K562 (cell line): ENCODE results near the gene AAMP. TPM values are rescaled to one million over a fixed set of nuclear protein-coding genes. Genes with fewer than 3 reads are reported as not detected.

ENCODE experiments used
- CBX1 ChIP-seq: sonication (generic); IDR thresholded peaks from 2 replicates; pipeline ENCODE4 v1.6.1; 2016; ENCODE audit warnings: antibody characterized with exemption, low read depth, mild to moderate bottlenecking
- CBX2 ChIP-seq: fragments of 200-600 bp; sonication (generic); IDR thresholded peaks from one replicate; pipeline ENCODE4 v1.6.1; 2012; ENCODE audit warnings: mild to moderate bottlenecking, low read length, inconsistent platforms; ENCODE audit not compliant: insufficient read depth, poor library complexity, severe bottlenecking
- ETV6 ChIP-seq, 3 experiments: fragments of 150-350 bp in 1 of 3; sonication (generic) in 1 of 3; formaldehyde crosslinking in 1 of 3; IDR thresholded peaks; 2 replicates each; pipeline versions ENCODE4 v1.6.1 to v1.8.0; 2014 to 2022; ENCODE audit warnings: borderline replicate concordance in 2 of 3, low read depth in 2 of 3, antibody characterized with exemption in 1 of 3, low read length in 1 of 3, mild to moderate bottlenecking in 1 of 3, missing genetic modification reagents in 1 of 3
- LCOR ChIP-seq: sonication (generic); formaldehyde crosslinking; IDR thresholded peaks from 2 replicates; pipeline ENCODE4 v1.8.0; 2022; ENCODE audit warnings: mild to moderate bottlenecking, missing genetic modification reagents
- MCM2 ChIP-seq: fragments of 450-650 bp; IDR thresholded peaks from 2 replicates; pipeline ENCODE4 v1.6.1; 2017; ENCODE audit warnings: low read depth, mild to moderate bottlenecking
- MTA2 ChIP-seq: fragments of 450-650 bp; IDR thresholded peaks from 2 replicates; pipeline ENCODE4 v1.6.1; 2016; ENCODE audit warnings: low read depth
- PHB ChIP-seq: fragments of 250-450 bp; sonication (Bioruptor Pico); IDR thresholded peaks from 2 replicates; pipeline ENCODE4 v1.5.0; 2021
- POLR3G ChIP-seq: IDR thresholded peaks from 2 replicates; pipeline ENCODE4 v1.6.1; 2011; ENCODE audit not compliant: insufficient read length, insufficient replicate concordance; ENCODE audit errors: extremely low read depth
- SUPT5H ChIP-seq: fragments of 450-650 bp; IDR thresholded peaks from 2 replicates; pipeline ENCODE4 v1.6.1; 2016
- TEAD1 ChIP-seq, 2 experiments: fragments of 450-650 bp in 1 of 2; sonication (generic) in 1 of 2; formaldehyde crosslinking; IDR thresholded peaks; 2 replicates each; pipeline versions ENCODE4 v1.4.0 to v1.8.0; 2020 to 2022; ENCODE audit warnings: mild to moderate bottlenecking in 2 of 2, missing genetic modification reagents in 1 of 2
- YY1 ChIP-seq, 3 experiments: IDR thresholded peaks; 2 replicates each; pipeline ENCODE4 v1.6.1; 2011; ENCODE audit warnings: low read length in 2 of 3, mild to moderate bottlenecking in 2 of 3, moderate library complexity in 2 of 3, borderline replicate concordance in 1 of 3, control low read depth in 1 of 3, low read depth in 1 of 3; ENCODE audit not compliant: insufficient read depth in 3 of 3, insufficient replicate concordance in 2 of 3, control insufficient read depth in 1 of 3, insufficient read length in 1 of 3; ENCODE audit errors: extremely low read depth in 1 of 3
- ZFP36 ChIP-seq: fragments of 150-350 bp; IDR thresholded peaks from 2 replicates; pipeline ENCODE4 v1.6.1; 2018; ENCODE audit warnings: low read length, low read depth; ENCODE audit not compliant: partially characterized antibody
- ZNF197 ChIP-seq: fragments of 200-800 bp; sonication (Bioruptor generic); IDR thresholded peaks from 2 replicates; pipeline ENCODE4 v1.6.1; 2016; ENCODE audit warnings: low read depth, missing genetic modification characterization, missing compliant biosample characterization
- ZNF696 ChIP-seq: fragments of 250-450 bp; sonication (Bioruptor Pico); conservative IDR thresholded peaks from 2 replicates; pipeline ENCODE4 v1.4.0; 2020; ENCODE audit warnings: mild to moderate bottlenecking, moderate library complexity
- polyA plus RNA-seq, 8 experiments: library from polyadenylated mRNA; depleted of rRNA in 4 of 8; stranded (reverse) in 5 of 8; unstranded in 3 of 8; fragments of >200 nt; fragmentation: Nextera tagmentation in 2 of 8; fragmentation: Illumina TruSeq in 1 of 8; extraction: Ambion mirVana in 2 of 8; extraction: Trizol in 1 of 8; gene quantifications; 2 replicates each; pipeline versions ENCODE4 v1.2.1 to v1.2.3, GENCODE V29; 2011 to 2014; ENCODE audit warnings: inconsistent platforms in 1 of 8, missing spikeins in 1 of 8
- total RNA-seq, 7 experiments: library from RNA; depleted of rRNA in 6 of 7; stranded (reverse); fragments of >200 nt in 6 of 7; fragmentation: Illumina TruSeq in 2 of 7; extraction: Trizol in 2 of 7; gene quantifications; 2 replicates each; pipeline versions ENCODE4 v1.2.1 to v1.2.3, GENCODE V29; 2011 to 2021; ENCODE audit warnings: low replicate concordance in 1 of 7
- TF ChIP-seq, protein P1 (sequence below): fragments of 200-800 bp; sonication (Bioruptor generic); IDR thresholded peaks from 2 replicates; pipeline ENCODE4 v1.6.1; 2017; ENCODE audit warnings: missing genetic modification characterization, missing compliant biosample characterization
- TF ChIP-seq, protein P2 (sequence below): fragments of 200-800 bp; sonication (Bioruptor generic); IDR thresholded peaks from 2 replicates; pipeline ENCODE4 v1.6.1; 2017; ENCODE audit warnings: missing genetic modification characterization, missing compliant biosample characterization
- TF ChIP-seq, protein P3 (sequence below): sonication (generic); formaldehyde crosslinking; IDR thresholded peaks from 2 replicates; pipeline ENCODE4 v1.8.0; 2023; ENCODE audit warnings: mild to moderate bottlenecking, missing genetic modification reagents
- TF ChIP-seq, protein P4 (sequence below): fragments of 450-650 bp; formaldehyde crosslinking; conservative IDR thresholded peaks from 2 replicates; pipeline ENCODE4 v1.4.0; 2022; ENCODE audit warnings: mild to moderate bottlenecking, missing genetic modification characterization

AAMP gene
- total and polyA plus RNA-seq, 9 of the 15 experiments (the other 6 are each of a cell fraction or from before 2014, with no cell fraction given), result 5.7 to 197 (median 94.1) TPM

DNA sequence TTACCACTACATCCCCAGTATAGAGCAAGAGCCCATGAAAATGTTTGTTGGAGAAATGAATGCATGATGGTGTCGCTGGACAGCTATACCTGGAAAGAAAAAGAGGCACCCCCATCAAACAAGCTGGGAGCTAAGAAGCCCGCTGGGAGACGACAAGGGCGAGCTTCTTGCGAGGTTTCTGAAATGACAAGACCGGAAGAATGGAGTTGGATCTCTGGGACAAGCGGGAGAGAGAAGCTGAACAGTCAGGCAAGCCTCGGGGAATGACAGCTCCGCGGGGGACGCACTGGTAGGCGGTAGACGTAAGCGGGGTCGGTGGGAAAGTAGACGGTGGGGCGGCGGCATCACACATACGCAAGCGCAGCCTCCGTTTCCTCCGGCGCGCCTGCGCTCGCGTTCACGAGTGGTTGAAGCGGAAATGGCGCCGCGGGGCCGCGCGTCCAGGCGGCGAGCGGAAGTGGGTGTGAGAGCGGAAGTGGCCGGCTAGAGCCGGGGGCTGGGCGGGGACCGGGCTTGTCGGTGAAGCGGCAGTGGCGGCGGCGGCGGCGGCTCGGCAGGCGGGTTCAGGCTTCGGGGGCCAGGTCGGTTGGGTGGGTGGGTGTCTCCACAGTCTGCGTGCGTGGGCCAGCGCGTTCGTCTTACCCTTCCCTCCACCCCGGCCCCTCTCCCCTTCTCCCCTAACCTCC, 53.1 kb downstream of the AAMP start, which contains the start of gene ARPC2 (continued):
- TF ChIP-seq ETV6 (IDR thresholded peaks at IDR 0.05; ENCODE audit: borderline replicate concordance in 1 of 2, low read depth in 2 of 2, low read length in 1 of 2) (peak in 1 of 2 experiments; percentile 84; a peak in 1 of 4 replicates), ETV6 (CRISPR knock-in tag; IDR thresholded peaks at IDR 0.05; ENCODE audit: borderline replicate concordance) (no peak), ZNF197 (CRISPR knock-in tag) (peak; percentile 79; the same call in 1 of the 2 replicates), TEAD1 (CRISPR knock-in tag; IDR thresholded peaks at IDR 0.05) (0 out of 4 replicates have a peak, but pooled peaks of 1 of the 2 experiments have one; percentile 36), CBX2 (no peak), ZNF696 (CRISPR knock-in tag) (no peak), MCM2 (no peak), MTA2 (no peak), ZFP36 (no peak), YY1 (IDR thresholded peaks at IDR 0.05; ENCODE audit: borderline replicate concordance in 1 of 3, control insufficient read depth in 1 of 3, extremely low read depth in 1 of 3, insufficient read depth in 3 of 3, insufficient read length in 1 of 3, insufficient replicate concordance in 2 of 3, low read depth in 1 of 3, low read length in 2 of 3) (peak; percentile 24 to 90 (median 85)), PHB (CRISPR knock-in tag) (no peak), POLR3G (no peak), CBX1 (no peak; the same call in 1 of the 2 replicates), LCOR (CRISPR knock-in tag) (no peak), SUPT5H (peak; percentile 84)
- TF ChIP-seq, protein P1, sequence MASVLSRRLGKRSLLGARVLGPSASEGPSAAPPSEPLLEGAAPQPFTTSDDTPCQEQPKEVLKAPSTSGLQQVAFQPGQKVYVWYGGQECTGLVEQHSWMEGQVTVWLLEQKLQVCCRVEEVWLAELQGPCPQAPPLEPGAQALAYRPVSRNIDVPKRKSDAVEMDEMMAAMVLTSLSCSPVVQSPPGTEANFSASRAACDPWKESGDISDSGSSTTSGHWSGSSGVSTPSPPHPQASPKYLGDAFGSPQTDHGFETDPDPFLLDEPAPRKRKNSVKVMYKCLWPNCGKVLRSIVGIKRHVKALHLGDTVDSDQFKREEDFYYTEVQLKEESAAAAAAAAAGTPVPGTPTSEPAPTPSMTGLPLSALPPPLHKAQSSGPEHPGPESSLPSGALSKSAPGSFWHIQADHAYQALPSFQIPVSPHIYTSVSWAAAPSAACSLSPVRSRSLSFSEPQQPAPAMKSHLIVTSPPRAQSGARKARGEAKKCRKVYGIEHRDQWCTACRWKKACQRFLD, result peak; percentile 86; the same call in 1 of the 2 replicates
- TF ChIP-seq, protein P2, sequence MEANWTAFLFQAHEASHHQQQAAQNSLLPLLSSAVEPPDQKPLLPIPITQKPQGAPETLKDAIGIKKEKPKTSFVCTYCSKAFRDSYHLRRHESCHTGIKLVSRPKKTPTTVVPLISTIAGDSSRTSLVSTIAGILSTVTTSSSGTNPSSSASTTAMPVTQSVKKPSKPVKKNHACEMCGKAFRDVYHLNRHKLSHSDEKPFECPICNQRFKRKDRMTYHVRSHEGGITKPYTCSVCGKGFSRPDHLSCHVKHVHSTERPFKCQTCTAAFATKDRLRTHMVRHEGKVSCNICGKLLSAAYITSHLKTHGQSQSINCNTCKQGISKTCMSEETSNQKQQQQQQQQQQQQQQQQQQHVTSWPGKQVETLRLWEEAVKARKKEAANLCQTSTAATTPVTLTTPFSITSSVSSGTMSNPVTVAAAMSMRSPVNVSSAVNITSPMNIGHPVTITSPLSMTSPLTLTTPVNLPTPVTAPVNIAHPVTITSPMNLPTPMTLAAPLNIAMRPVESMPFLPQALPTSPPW, result peak; percentile 72
- TF ChIP-seq, protein P3, sequence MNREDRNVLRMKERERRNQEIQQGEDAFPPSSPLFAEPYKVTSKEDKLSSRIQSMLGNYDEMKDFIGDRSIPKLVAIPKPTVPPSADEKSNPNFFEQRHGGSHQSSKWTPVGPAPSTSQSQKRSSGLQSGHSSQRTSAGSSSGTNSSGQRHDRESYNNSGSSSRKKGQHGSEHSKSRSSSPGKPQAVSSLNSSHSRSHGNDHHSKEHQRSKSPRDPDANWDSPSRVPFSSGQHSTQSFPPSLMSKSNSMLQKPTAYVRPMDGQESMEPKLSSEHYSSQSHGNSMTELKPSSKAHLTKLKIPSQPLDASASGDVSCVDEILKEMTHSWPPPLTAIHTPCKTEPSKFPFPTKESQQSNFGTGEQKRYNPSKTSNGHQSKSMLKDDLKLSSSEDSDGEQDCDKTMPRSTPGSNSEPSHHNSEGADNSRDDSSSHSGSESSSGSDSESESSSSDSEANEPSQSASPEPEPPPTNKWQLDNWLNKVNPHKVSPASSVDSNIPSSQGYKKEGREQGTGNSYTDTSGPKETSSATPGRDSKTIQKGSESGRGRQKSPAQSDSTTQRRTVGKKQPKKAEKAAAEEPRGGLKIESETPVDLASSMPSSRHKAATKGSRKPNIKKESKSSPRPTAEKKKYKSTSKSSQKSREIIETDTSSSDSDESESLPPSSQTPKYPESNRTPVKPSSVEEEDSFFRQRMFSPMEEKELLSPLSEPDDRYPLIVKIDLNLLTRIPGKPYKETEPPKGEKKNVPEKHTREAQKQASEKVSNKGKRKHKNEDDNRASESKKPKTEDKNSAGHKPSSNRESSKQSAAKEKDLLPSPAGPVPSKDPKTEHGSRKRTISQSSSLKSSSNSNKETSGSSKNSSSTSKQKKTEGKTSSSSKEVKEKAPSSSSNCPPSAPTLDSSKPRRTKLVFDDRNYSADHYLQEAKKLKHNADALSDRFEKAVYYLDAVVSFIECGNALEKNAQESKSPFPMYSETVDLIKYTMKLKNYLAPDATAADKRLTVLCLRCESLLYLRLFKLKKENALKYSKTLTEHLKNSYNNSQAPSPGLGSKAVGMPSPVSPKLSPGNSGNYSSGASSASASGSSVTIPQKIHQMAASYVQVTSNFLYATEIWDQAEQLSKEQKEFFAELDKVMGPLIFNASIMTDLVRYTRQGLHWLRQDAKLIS, result peak; percentile 63; the same call in 1 of the 2 replicates
- TF ChIP-seq, protein P4, sequence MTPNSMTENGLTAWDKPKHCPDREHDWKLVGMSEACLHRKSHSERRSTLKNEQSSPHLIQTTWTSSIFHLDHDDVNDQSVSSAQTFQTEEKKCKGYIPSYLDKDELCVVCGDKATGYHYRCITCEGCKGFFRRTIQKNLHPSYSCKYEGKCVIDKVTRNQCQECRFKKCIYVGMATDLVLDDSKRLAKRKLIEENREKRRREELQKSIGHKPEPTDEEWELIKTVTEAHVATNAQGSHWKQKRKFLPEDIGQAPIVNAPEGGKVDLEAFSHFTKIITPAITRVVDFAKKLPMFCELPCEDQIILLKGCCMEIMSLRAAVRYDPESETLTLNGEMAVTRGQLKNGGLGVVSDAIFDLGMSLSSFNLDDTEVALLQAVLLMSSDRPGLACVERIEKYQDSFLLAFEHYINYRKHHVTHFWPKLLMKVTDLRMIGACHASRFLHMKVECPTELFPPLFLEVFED (CRISPR knock-in tag), result no peak
